WTC11 (cell line): Measurements from ENCODE around the gene HOMER3.

Experiments
- ATF3 ChIP-seq: sonication (generic); formaldehyde crosslinking; conservative IDR thresholded peaks from 2 replicates; pipeline ENCODE4 v1.8.1; 2022; ENCODE audit warnings: mild to moderate bottlenecking, missing genetic modification reagents
- FOXK1 ChIP-seq: sonication (generic); formaldehyde crosslinking; IDR thresholded peaks from 2 replicates; pipeline ENCODE4 v1.8.0; 2022; ENCODE audit warnings: mild to moderate bottlenecking, moderate library complexity, missing genetic modification reagents
- GABPB1 ChIP-seq: sonication (generic); formaldehyde crosslinking; IDR thresholded peaks from 2 replicates; pipeline ENCODE4 v1.8.1; 2023; ENCODE audit warnings: mild to moderate bottlenecking, missing genetic modification reagents
- SP1 ChIP-seq: sonication (generic); formaldehyde crosslinking; conservative IDR thresholded peaks from 2 replicates; pipeline ENCODE4 v1.8.1; 2022; ENCODE audit warnings: missing genetic modification reagents
- TCF7 ChIP-seq: sonication (generic); formaldehyde crosslinking; IDR thresholded peaks from 2 replicates; pipeline ENCODE4 v1.8.0; 2022; ENCODE audit warnings: mild to moderate bottlenecking, low read depth, missing genetic modification reagents, moderate library complexity
- ZNF512 ChIP-seq: sonication (generic); formaldehyde crosslinking; IDR thresholded peaks from 2 replicates; pipeline ENCODE4 v1.8.1; 2022; ENCODE audit warnings: missing genetic modification reagents, borderline replicate concordance
- TF ChIP-seq, protein P1 (sequence below): fragments of 200-600 bp; IDR thresholded peaks from 2 replicates; pipeline ENCODE4 v1.8.0; 2022; ENCODE audit warnings: antibody characterized with exemption

DNA sequence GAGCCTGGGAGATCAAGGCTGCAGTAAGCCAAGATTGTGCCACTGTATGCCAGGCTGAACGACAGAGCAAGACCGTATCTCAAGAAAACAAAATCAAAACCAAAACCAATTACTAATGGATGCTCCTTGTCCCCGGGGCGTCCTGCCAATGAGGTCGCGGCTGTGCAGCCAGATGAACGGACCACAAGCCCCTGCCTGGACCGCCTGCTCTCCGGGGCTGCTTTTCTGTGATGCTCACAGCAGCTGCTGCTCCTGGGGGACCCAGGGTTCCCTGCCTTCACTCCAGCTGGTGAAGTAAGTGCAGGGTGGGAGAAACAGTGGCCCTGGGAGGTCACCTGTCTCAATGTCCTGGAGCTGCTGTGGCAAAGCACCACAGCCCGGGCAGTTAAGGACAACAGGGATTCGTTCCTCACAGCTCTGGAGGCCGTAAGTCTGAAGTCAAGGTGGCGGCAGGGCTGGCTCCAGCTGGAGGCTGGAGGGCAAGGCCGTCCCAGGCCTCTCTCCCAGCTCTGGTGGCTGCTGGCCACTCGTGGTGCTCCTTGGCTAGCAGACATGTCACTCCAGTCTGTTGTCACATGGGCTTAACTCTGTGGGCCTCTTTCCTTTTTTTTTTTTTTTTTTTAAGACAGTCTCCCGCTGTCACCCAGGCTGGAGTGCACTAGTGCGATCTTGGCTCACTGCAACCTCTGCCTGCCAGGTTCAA is 31.9 kb downstream of the HOMER3 start:
- TF ChIP-seq, protein P1, sequence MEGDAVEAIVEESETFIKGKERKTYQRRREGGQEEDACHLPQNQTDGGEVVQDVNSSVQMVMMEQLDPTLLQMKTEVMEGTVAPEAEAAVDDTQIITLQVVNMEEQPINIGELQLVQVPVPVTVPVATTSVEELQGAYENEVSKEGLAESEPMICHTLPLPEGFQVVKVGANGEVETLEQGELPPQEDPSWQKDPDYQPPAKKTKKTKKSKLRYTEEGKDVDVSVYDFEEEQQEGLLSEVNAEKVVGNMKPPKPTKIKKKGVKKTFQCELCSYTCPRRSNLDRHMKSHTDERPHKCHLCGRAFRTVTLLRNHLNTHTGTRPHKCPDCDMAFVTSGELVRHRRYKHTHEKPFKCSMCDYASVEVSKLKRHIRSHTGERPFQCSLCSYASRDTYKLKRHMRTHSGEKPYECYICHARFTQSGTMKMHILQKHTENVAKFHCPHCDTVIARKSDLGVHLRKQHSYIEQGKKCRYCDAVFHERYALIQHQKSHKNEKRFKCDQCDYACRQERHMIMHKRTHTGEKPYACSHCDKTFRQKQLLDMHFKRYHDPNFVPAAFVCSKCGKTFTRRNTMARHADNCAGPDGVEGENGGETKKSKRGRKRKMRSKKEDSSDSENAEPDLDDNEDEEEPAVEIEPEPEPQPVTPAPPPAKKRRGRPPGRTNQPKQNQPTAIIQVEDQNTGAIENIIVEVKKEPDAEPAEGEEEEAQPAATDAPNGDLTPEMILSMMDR = no peak
- TF ChIP-seq FOXK1 (no peak), ATF3 (CRISPR knock-in tag) (no peak), GABPB1 (CRISPR knock-in tag) (no peak), ZNF512 (CRISPR knock-in tag) (no peak), SP1 (CRISPR knock-in tag) (no peak), TCF7 (no peak)
